ENCODE measurements around the gene PBX4.

Gene PBX4

GRCh38 chr19:19649580-19649995 is 31.1 kb upstream of the PBX4 start:
- no peak for DNase-seq

DNA sequence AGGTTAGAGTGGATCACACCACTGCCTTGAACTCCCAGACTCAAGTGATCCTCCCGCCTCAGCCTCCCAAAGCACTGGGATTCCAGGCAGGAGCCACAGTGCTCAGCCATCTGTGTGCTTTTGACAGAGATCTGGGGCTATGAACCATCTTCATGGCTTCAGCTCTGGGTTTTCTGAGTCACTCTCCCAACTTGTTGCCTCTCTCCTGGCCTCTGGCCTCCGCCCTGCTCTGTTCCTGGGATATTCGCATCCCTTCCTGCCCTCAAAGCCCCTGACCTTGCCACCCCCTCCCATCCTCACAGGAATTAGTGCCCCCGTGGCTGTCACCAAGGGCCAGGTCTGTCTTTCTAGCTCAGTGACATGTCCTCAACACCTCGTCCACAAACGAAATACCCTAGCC is 30.7 kb upstream of the PBX4 start:
- DNase-seq: no peak

- no peak for DNase-seq
Observed at GRCh38 chr19:19647037-19647835, 28.7 kb upstream of the PBX4 start.

DNA sequence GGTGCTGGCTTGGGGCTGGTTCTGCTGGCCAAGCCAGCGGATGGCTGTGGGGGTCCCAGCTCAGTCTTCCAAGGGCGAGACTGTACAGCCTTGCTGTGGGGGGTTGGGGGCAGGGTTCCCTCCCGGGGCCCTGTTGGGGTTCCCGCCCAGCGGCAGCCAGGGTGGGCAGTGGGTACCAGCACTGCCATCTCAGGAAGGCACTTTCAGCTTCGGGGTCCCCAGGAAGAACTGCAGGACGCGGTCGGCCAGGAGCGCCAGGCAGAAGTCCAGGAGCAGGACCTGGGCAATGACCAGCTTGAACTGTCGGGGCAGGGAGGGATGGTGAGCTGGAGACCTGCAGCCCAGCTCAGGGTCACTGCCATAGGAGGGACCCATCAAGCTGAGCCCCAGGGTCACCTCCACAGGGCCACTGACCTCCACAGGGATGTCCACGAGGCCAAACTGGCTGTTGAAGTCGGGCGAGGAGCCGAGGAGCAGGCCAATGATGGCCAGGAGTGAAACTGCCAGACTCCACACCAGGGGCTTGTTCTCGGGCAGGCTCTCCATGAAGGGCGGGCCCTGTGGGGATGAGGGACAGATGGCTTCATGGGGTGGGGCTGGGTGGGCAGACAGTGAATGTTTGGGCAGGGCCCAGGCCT is 26.9 kb upstream of the PBX4 start:
- no peak for DNase-seq

- peak in 1 of 58 donors; percentile 31 for DNase-seq
Observed at GRCh38 chr19:19644054-19644388, 25.5 kb upstream of the PBX4 start.

DNA sequence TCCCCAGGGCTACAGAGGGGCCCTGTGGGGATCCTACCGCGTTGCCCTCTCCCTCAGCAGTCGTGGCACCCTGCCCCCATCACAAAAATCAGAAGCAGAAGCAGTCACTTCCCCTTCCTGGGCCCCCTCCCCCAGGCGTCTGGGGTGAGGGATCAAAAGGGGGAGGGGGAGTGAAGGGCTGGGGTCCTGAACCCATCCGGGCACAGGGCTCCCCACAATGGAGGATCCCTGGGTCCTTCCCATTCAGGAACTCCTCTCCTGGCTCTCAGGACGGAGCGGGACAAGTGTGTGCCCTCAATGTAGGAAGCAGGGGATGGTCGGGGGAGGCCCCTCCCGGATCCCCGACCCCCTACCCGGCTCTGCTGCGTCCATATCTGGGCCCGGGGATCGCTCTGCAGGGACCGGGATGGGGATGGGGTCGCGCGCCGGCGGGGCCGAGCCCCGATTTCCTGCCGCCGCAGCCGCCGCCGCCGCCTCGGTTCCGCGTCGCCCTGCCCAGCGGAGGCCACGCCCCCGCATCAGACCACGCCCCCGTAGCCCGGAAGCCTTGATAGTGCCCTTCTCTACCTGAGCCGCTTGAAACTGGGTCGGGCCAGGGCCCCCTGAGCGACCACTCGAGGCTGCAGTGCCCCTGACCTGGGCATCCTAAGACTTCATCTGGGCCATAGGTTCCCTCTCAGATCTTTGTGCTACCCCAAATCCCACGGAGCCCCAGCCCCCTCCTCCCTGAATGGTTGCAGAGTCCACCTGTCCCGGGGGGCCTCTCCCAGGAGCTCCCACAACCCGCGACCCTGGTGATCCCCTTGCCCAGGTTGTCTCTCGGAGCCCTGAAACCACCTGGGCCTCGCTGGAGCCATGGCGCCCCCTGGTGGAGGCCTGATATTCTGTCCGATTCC is 24.9 kb upstream of the PBX4 start, which contains the start of gene GMIP:
TSS of gene GMIP (minus strand) at position 500 of the 896 bp plus-strand sequence. CDS start at position 372, 128 bp downstream.
- peak in 50 of 58 donors; percentile 6 to 82 (median 39) for DNase-seq

- peak in 4 of 58 donors; percentile 13 to 30 (median 18) for DNase-seq
Observed at GRCh38 chr19:19642506-19643157, 24.1 kb upstream of the PBX4 start.

DNA sequence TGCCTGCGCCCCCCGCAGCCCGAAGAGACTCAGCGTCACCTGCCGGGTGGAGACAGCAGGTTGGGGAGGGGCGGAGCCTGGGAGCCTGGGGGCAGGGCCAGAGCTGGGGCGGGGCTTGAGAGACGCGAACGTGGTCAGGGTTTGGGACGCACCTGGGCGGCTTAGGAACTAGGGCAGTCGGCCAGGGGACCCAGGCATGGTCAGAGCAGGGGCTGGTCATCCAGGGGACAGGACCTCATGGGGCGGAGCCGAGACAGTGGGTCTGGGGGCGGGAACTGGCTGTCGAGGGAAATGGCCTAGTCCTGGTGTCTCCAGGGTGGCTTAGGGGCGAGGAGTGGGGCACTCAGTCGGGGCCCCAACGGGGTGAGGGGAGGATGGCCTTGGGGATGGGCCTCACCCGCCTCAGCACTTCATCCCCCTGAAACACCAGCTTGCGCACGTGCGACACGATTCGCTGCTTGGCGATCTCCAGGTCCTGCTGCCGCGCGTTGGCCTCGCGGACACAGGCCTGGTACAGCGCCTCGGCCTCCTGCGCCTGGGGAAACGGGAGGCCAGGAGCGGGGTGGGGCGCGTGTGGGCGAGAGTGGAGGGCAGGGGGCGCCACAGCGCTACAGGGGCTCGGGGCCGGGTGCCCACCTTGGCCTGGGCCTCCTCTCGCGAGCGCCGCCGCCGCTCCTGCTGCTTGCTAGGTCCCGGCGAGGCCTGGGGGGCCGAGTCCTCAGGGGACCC is 19.2 kb upstream of the PBX4 start:
- DNase-seq: no peak

GRCh38 chr19:19637186-19637522 is 18.7 kb upstream of the PBX4 start:
- no peak for DNase-seq

- DNase-seq: no peak
Observed at GRCh38 chr19:19636573-19637185, 18.2 kb upstream of the PBX4 start.

- no peak for DNase-seq
Observed at GRCh38 chr19:19635313-19635702, 16.8 kb upstream of the PBX4 start.

DNA sequence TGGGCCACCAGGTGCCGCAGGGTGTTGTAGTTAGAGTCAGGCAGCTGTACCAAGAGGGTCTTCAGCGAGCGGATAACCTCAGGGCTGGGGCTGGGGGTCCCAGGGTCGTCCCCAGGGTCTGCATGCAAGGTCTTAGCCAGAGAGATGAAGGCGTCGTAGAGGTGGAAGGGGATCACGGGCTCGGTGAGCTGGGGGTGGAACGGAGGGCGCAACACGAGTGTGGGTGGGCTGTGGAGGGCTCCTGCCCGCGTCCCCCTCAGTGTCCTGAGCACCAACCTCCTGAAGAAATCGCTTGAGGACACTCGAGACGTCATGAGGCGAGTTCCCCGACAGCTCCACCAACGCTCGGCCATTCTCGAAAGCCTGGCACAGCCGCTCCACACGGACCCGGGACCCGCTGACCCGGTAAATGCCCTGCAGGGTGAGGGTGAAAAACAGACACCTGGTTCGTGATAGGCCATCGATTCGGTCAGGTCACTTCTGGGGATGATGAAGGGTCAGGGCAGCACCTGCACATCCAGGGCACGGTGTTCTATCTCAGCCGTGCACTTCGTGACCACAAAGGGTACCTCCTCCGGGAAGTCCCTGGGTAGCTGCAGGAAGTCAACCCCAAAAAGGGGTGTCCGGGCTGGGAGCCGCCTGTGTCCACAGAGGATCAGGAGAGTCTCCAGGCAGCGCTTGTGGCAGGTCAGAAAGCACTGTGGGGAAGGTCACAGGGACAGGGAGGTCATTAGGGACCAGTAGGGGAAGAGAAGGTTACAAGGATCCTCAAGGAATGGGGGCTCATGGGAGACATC is 16.2 kb upstream of the PBX4 start:
- DNase-seq: no peak

- no peak for DNase-seq
Observed at GRCh38 chr19:19633711-19634515, 15.4 kb upstream of the PBX4 start.

DNA sequence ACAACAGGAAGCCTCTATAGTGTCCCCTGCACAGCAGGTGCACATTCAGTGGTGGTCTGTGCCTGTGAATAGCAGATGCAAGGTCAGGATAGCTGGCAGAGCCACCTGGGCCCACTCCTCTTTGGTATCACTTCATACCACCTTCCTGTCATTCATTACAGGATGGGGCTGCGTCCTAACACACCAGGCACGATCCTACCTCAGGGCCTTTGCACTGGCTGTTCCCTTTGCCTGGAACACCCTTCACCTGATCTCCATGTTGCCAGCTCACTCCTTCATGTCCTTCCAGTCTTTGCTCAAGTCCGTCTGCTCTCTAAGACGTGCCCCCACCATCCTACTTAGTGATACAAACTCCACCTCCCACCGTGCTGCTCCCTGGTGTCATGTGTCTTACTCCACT is 14.2 kb upstream of the PBX4 start:
- DNase-seq: no peak

GRCh38 chr19:19631346-19631745 is 12.9 kb upstream of the PBX4 start:
- DNase-seq: no peak

GRCh38 chr19:19630426-19630825 is 11.9 kb upstream of the PBX4 start:
- no peak for DNase-seq

- DNase-seq: no peak
Observed at GRCh38 chr19:19630062-19630414, 11.6 kb upstream of the PBX4 start.

- peak in 1 of 58 donors; percentile 12 for DNase-seq
Observed at GRCh38 chr19:19628501-19629134, 10.1 kb upstream of the PBX4 start.

Measured in anterior cingulate cortex (tissue), 58 donors.